Uterus (tissue), 2 donors: ENCODE results near the gene VMP1.

ENCODE experiments used
- POLR2A ChIP-seq, 2 donors: fragments of 450-650 bp; IDR thresholded peaks; one replicate each; pipeline ENCODE4 v1.6.1; 2016; ENCODE audit warnings: antibody characterized with exemption in 2 of 2, mild to moderate bottlenecking in 1 of 2, moderate library complexity in 1 of 2
- TF ChIP-seq, protein P1 (sequence below), 4 experiments: fragments of 200-600 bp in 2 of 4; fragments of 450-650 bp in 2 of 4; sonication (generic) in 2 of 4; IDR thresholded peaks; one replicate each; pipeline ENCODE4 v1.5.1; 2016 to 2019; ENCODE audit warnings: antibody characterized with exemption in 4 of 4, mild to moderate bottlenecking in 2 of 4, moderate library complexity in 1 of 4

GRCh38 chr17:59890720-59891119 is 183.3 kb downstream of the VMP1 start:
- no peak for TF ChIP-seq POLR2A (IDR thresholded peaks at IDR 0.05)
- TF ChIP-seq, protein P1, sequence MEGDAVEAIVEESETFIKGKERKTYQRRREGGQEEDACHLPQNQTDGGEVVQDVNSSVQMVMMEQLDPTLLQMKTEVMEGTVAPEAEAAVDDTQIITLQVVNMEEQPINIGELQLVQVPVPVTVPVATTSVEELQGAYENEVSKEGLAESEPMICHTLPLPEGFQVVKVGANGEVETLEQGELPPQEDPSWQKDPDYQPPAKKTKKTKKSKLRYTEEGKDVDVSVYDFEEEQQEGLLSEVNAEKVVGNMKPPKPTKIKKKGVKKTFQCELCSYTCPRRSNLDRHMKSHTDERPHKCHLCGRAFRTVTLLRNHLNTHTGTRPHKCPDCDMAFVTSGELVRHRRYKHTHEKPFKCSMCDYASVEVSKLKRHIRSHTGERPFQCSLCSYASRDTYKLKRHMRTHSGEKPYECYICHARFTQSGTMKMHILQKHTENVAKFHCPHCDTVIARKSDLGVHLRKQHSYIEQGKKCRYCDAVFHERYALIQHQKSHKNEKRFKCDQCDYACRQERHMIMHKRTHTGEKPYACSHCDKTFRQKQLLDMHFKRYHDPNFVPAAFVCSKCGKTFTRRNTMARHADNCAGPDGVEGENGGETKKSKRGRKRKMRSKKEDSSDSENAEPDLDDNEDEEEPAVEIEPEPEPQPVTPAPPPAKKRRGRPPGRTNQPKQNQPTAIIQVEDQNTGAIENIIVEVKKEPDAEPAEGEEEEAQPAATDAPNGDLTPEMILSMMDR (IDR thresholded peaks at IDR 0.05), result no peak
